HuH-7.5 (cell line): ENCODE results near the gene AATF.

ENCODE experiments used
- DNase-seq: peaks from one replicate; pipeline ENCODE4 v3.0.0; 2011; ENCODE audit warnings: low spot score

The AATF gene

DNA sequence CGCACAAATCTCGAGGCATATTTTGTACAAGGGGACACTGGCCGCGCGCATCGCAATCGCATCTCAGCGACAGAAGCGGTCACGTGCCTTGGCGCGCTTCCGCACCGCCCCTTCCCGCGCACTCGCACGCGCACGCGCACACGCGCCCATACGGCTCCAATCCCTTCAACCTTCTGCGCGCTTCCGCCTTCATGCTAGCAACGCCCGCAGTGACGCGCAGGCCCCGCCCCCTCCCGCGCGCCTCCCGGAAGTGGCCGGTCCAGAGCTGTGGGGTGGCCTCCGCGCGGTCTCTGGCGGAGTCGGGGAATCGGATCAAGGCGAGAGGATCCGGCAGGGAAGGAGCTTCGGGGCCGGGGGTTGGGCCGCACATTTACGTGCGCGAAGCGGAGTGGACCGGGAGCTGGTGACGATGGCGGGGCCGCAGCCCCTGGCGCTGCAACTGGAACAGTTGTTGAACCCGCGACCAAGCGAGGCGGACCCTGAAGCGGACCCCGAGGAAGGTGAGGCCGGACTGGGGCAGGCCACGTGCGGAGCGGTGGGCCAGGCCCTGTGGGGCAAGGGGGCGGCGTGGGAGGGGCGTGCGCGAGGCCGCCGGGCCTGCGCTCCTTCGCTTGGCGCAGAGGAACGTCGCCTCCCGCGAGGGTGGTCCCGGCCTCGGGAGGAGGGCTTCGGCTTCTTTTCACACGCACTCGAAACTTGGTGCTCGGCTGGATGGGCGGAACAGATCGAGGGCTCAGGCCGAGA, at the start of gene AATF:
Gene AATF (plus strand): TSS at position 238 of the 744 bp plus-strand sequence. CDS start 172 bp downstream, at position 410.
- DNase-seq: peak; percentile 94

DNA sequence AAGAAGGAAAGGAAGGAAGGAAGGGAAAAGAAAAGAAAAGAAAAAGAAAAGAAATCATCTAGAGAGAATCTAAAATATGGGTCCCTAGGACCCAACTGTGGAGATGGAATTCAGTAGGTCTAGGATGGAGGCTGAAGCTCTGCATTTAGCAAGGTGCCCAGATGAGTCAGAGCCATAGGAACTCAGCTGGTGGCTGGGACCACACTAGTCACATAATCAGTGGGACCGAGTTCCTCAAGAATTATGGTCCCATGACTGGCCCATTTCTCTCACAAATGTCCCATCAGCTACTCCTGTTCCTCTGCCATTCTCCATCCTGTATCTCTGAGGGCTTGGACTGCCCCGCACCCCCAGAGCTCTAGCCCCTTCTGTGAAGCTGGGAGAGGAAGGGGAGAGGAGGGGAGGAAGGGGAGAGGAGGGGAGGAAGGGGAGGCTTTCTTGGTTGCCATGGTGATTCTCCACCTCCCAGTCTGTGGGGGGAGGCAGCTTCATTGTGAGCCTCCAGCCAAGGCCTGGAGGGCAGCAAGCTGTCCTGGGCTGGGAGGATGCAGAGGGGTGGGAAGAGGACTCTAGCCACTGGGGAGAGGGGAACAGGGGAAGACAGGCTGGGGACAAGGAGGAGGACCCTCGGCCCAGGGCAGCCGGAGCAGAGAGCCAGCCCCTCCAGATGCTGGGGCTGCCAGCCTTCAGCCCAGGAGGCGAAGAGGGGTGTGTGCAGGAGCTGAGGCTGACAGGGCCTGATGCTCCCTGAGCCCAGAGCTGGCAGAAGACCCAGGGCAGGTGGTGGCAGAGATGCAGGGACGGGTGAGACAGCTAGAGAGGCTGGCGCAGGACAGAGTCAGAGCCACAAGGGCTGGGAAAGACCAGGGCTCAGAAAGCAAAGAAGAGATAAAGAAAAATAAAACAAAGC, 49.2 kb upstream of the AATF start:
- DNase-seq: no peak

- DNase-seq: no peak
Observed at GRCh38 chr17:36900160-36900512, 48.6 kb upstream of the AATF start.

- no peak for DNase-seq
Observed at GRCh38 chr17:36901506-36901905, 47.2 kb upstream of the AATF start.

DNA sequence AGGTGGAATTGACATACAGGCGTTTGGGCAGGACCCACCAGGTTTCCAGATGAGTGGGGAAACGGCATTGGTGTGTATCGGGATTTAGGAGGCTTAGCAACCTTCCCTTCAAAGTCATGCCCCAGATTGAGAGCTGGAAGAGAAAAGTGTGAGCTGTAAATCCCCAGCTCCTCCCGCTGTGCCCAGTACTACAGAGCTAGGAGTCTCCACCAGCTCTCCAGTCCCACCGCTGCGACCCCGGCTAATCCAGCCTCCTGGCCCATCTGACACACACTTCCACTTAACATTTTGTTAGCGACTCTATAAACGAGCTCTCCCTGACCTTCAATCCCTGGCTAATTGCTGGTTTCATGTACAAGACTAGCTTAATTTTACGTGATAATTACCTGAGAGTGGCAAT, 41.3 kb upstream of the AATF start:
- no peak for DNase-seq

- DNase-seq: no peak
Observed at GRCh38 chr17:36910513-36910912, 38.2 kb upstream of the AATF start.

GRCh38 chr17:36911001-36911400, 37.8 kb upstream of the AATF start:
- no peak for DNase-seq

DNA sequence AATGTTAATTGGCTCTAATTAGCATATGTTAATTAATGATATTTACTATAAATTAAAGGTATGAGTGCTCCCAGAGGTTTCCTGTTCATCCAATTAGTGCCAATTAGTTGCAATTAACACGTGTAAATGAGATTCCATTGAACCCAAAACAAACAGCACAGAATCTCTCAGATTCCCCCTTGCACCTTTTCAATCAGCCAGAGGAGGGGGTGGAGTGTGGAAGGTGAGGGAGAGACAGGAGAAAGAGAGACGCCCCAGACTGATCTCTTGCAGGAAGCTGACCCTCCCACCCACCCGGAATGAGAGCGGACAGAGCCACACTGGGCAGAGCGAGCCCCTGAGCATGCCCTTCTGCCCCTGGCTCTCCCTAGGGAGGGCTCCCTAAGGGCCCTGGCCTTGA, 35.6 kb upstream of the AATF start:
- no peak for DNase-seq

DNA sequence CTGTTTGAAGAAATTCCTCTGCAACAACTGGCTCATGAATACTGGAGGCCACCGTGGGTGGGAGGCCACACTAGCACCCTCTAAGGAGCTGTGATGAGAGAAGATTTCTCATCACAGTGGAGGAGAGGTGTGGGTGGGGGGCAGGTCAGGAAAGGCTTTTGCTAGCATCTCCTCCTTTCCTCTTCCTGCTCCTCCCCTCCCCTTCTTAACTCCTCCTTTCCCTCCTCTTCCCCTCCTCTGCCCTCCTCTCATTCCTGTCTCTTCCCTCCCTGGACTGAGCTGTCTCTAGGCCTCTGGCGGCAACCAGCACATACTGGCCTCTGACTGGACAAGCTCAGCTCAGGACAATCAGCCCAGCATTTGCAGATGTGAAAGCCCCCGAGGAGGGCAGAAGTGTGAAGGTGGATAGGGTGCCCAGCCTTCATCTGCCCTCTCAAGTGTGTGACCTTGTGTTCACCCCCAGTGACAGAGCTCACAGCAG, 30.5 kb upstream of the AATF start:
- DNase-seq: no peak

DNA sequence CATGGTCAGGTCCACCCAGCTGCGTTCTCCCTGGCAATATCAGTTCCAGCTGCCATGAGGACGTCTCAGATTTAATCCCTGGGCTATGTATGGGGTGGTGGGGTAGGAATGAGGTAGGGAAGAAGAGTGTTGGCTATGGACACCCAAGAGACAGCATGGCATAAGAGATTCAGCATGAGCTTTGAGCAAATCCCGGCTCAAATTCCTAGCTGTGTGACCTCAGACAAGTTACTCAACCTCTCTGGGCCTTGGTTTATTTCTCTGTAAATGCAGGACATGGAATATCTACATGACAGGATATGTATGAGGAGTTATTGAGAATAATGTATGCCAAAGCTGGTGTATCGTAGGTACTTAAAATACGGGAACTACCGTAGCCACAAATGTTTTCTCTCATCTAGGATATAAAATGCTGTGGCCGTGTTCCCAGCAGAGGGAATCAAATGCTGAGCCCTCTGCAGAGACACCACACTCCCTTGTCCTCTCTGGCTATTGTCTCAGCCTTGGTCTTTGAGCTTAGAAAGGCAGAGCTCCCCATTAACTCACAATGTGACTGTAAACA, 29.3 kb upstream of the AATF start:
- no peak for DNase-seq

GRCh38 chr17:36920032-36921005, 28.4 kb upstream of the AATF start:
- no peak for DNase-seq

- no peak for DNase-seq
Observed at GRCh38 chr17:36921095-36921851, 27.5 kb upstream of the AATF start.

DNA sequence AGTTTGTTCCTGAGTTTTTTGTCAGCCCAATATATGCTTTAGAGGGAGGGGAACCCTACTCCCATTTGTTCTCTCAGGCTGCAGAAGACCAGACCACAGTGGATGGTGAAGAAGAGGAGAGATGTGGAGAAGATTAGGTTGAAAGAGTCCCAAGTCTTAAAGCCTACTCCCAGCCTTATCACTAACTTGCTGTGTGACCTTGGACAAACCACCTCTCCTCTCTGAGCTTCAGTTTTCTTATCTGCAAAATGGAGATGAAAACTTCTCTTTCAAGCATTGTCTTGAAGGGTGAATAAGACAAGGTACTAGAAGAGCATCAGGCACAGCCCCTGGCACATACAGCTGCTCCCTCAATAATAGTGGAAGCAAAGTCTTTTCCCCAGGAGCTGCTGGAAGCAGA, 26.6 kb upstream of the AATF start:
- no peak for DNase-seq

DNA sequence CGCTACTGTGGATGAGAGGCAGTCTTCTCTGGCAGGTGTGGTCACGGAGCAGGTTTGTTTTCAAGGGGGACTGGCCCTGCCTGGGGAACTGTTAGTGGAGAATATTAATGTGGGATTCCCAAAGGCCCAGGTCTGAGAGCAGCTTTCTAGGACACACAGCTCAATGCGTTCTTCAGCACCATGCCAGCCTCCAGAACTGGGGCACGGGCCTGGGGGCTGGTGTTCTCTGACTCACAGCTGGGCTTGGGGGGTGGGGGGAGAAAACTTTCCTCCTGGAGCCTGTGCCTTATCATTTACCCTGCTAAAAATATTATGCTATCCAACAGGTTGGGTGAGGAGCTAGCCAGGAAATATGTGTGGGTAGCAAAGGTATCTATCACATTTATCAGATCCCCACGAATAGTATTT, 24.9 kb upstream of the AATF start:
- no peak for DNase-seq

- DNase-seq: no peak
Observed at GRCh38 chr17:36926226-36926625, 22.5 kb upstream of the AATF start.

- DNase-seq: no peak
Observed at GRCh38 chr17:36926701-36927100, 22.1 kb upstream of the AATF start.

GRCh38 chr17:36928471-36929345, 20.0 kb upstream of the AATF start:
- no peak for DNase-seq

DNA sequence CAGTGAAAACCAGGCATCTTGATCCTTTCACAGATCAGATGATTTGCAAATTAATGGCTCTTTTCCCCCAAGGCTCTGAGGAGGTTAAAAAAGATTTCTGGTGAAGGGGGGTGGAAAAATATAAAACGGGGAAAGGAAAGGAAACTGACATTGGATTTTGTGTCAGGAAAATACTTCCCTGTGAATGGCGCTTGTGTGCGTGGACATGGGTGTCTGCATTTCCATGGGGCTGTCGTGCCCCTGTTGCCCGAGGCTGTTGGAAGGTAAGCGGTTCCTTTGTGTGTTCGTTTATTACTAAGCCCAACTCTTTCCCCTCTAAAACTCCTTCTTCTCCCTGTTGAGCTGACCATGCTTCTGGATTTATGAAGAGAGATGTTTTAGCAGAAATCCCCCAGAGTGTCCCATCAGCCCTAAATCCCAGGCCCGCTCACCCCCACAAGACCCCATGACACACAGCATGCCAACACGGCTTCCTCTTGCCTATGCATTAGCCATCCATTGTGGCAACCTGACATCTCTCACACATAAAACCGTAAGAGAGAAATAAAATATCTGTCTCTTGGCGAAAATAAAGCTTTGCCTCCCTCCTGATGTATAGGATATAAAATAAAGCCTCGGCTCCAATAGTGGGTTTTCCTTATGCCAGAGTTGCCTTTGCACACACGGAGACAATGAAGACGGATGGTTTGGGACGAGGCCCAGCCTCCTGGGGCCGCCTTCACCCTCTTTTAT, 18.7 kb upstream of the AATF start:
- no peak for DNase-seq

DNA sequence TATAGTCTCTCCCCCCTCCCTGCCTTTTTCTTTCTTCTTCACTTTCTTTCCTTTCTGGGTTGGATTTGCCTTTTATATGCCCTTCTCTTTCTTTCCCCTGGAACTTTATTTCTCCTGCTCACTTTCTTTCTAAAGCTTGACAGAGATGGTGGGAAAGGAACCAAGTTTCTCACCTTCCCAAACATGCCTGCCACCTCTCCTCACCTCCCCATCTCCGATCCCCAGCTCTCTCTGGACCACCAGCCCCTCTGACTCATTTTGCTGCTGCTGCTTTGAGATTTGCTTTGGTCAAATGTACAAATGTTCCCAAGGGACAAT, 18.2 kb upstream of the AATF start:
- no peak for DNase-seq
